C4-2B (cell line): ENCODE data around the gene CENPB.
A peak's percentile ranks its signal among the peaks of the same experiment; 100 is the strongest.

Experiments used
- H3K27ac ChIP-seq: fragments of 450-650 bp; 2 replicates; pipeline ENCODE4 v1.5.1; 2017
- ZFX ChIP-seq: fragments of 450-650 bp; IDR thresholded peaks from 2 replicates; pipeline ENCODE4 v1.6.1; 2017
- TF ChIP-seq, protein P1 (sequence below): fragments of 450-650 bp; conservative IDR thresholded peaks from 2 replicates; pipeline ENCODE4 v1.5.1; 2017; ENCODE audit warnings: mild to moderate bottlenecking

The CENPB gene

DNA sequence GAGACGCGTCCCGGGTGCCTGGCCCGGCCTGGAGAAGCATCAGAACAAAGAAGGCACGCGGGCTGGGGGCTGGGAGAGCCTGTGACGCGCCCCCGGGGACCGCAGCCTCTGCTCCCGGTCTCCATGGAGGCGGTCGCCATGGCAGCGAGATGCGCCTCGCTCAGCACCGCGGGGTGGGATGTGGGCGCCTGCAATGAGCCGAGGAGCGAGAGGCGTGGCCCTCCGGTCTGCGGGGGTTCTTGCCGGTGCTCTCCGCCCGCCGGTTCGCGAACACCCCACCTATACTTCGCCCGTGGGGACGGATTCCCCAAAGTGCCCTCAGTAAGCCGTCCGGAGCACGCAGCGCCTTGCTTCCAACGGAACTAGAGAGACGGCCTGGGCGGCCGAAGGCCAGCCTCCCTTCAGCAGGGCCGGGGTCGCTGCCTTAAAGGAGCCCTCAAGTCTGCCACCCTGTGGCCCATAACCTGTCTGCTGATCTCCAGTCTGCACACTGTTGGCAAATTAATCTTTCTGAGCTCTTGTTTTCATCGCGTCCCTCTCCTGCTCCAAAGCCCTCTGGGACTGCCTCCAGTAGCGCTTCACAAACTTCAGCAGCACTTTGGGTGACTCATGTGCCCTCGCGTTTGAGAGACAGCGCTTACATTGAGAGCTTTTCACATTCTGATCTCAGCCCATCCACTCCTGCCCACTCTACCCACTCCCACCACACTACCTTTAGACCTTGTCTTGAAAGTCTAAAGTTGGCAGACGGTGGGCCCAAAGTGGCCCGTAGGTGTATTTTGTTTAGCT, 18.0 kb downstream of the CENPB start:
- peak overlapping the region; percentile 75 for H3K27ac ChIP-seq
- TF ChIP-seq, protein P1, sequence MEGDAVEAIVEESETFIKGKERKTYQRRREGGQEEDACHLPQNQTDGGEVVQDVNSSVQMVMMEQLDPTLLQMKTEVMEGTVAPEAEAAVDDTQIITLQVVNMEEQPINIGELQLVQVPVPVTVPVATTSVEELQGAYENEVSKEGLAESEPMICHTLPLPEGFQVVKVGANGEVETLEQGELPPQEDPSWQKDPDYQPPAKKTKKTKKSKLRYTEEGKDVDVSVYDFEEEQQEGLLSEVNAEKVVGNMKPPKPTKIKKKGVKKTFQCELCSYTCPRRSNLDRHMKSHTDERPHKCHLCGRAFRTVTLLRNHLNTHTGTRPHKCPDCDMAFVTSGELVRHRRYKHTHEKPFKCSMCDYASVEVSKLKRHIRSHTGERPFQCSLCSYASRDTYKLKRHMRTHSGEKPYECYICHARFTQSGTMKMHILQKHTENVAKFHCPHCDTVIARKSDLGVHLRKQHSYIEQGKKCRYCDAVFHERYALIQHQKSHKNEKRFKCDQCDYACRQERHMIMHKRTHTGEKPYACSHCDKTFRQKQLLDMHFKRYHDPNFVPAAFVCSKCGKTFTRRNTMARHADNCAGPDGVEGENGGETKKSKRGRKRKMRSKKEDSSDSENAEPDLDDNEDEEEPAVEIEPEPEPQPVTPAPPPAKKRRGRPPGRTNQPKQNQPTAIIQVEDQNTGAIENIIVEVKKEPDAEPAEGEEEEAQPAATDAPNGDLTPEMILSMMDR, result no peak; the same call in 1 of the 2 replicates
- 0 out of 2 replicates have a peak, but pooled peaks have one; percentile 3 for TF ChIP-seq ZFX

DNA sequence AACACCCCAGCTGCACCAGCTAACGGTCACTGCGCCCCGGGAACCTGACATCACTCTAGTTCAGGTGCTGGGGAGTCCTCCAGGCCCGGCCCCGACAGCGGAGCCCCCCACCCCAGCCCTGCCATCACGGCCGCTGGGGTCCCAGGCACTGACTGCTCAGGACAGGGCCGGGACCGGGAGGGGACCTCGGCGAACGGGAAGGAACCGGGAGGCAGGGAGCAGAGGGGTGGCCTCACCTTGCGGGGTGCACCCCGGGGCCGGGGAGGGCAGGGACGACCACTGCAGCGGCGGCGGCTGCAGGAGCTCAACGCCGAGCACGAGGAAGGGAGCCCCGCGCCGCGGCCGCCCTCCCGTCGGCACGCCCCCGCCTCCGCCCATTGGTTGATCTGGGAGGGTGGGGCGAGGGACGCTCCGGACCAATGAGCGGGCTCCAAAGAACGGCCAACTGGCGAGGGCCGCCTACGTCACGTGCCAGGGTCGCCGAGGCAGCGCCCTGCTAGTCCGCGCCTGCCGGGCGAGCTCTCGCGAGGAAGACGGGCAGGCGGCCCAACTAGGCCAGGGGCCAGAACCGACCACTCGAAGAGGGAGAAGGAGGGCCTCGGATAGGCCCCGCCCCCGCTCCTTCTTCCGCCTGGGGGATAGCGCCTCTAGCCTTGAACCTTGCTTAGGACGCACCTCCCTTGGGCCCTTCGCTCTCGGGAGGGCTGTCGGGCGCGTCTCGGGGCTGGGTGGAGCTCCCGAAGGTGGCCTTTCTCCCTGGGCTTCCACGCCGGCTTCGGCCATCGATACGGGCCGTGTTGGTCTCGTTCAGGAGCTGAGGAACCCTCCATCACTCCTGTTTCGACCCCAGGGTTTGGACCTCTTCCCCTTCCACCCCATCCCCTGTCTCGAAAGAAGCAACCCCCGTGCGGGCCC, 18.9 kb downstream of the CENPB start, which contains the start of gene ADISSP:
Gene ADISSP, minus strand, starts transcription at position 327 of the 915 bp plus-strand sequence. CDS start 7,653 bp downstream, outside the sequence.
- peak within 1 kb of the TSS; percentile 75 for H3K27ac ChIP-seq
- TF ChIP-seq, protein P1, result no peak
- TF ChIP-seq ZFX, result peak; percentile 57; the same call in 1 of the 2 replicates

DNA sequence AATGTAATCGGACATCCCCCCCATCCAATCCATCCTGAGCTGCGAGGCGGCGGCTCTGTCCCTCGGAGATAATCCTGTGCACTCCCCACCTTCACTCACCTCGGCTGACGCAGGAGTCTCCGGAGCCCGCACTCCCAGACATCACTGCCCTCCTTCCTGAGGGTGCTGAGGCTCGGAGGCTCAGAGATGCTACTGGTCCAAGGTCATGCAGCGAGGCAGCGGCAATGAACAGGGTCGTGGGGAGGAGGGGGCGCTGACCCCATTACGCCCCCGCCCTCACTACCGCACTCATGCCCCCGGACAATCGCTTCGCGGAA, 19.5 kb downstream of the CENPB start:
- TF ChIP-seq, protein P1, result no peak
- no peak for TF ChIP-seq ZFX
- peak overlapping the region; percentile 75 for H3K27ac ChIP-seq

DNA sequence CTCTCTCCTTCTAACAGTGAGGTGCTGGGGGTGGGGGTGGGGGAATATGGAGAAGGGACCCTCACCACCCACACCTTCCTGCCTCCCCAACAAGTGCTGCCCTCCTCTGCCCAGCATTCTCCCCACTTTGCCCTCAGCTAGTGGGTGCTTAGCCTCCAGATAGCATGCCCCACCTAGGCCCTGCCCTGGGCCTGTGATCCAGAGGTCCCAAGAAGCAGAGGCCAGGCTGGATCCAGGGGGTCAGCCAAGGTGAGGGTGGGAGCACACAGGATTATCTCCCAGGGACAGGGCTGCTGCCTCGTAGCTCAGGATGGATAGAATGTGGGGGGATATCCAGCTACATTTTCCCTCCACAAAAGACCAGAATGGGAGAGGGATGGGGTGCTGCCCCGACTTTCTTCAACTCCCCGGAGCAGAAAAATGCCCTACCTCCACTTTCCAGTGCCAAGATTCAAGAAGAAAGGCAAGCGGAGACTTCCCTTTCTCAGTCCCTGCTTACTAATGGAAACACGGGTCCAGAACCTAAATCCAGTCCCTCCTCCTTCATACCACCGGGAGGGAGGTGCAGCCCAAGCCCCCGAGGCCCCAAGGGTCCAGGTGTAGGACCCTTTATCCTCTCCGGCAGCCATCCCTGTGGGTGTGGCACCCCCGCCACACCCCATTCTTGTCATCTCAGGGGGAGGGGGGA, 20.0 kb downstream of the CENPB start:
- peak overlapping the region; percentile 75 for H3K27ac ChIP-seq
- TF ChIP-seq ZFX, result no peak
- TF ChIP-seq, protein P1, result no peak

DNA sequence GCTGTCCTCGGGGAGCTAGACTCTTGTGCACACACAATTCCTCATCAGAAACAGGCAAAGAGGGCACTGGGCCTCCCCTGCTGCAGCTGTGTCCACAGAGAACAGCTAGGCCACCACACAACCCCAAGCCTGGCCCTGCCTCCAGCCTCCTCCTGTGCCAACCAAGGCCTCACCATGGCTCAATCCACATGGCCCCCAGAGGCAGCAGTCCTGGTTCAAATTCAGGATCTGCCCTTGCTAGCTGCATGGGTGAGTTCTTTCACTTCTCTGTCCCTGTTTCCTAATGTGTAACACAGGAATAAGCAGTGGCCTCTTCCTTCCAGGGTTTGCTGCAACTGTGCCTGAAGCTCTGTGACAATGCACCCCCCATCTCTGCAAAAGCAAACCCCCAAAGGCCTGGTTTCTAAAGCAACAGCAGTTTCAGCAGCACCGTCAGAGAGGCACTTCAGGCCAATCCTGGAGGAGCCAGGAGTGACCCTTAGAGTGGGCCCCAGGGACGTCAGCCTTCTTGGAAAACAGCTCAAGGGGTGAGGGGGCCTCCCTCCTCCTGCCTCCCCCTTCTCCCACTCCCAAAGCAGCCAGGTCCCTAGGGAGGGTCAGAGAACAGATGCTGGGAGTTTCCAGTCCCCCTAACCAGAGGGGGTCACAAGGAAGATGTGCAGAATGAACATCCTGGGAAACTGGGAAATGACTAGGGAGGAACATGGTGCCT, 21.2 kb downstream of the CENPB start:
- no peak overlapping the region for H3K27ac ChIP-seq
- no peak for TF ChIP-seq ZFX
- TF ChIP-seq, protein P1, result no peak

DNA sequence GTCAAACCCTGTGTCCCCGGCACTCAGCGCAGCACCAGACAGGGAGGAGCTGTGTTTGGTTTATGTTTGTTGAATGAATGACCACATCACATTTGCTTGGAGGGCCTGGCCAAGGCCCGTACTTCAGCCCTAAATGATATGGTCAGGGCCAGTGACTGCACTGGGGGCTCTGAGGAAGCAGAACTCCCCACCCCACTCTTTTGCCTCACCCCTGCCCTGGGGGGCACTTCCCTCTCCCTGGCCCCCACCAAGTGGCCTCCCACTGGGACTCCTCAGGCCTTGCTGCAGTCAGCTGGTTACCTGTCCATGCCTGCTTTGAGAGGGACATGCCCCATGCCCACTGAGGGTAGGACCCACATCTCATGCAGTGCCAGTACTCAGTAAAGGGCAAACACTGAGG, 21.9 kb downstream of the CENPB start:
- no peak overlapping the region for H3K27ac ChIP-seq
- no peak for TF ChIP-seq ZFX
- TF ChIP-seq, protein P1, result no peak
